NK-92 treated with Interleukin-12 subunit alpha and Interleukin-12 subunit beta, amount 100 ng/mL, for 24 hours (cell line): ENCODE data around the gene ANP32A.

Experiments used
- DNase-seq: peaks from one replicate; lab custom pipeline; 2025; lab: John Stamatoyannopoulos, UW

The ANP32A gene

GRCh38 chr15:68743256-68743655 is 77.4 kb downstream of the ANP32A start:
- no peak for DNase-seq

- no peak for DNase-seq
Observed at GRCh38 chr15:68739390-68740080, 81.2 kb downstream of the ANP32A start.

GRCh38 chr15:68735610-68736009 is 85.1 kb downstream of the ANP32A start:
- no peak for DNase-seq

GRCh38 chr15:68734881-68735280 is 85.8 kb downstream of the ANP32A start:
- no peak for DNase-seq

- no peak for DNase-seq
Observed at GRCh38 chr15:68734352-68734751, 86.3 kb downstream of the ANP32A start.

- no peak for DNase-seq
Observed at GRCh38 chr15:68733666-68734065, 87.0 kb downstream of the ANP32A start.

- DNase-seq, result no peak
Observed at GRCh38 chr15:68732451-68732850, 88.2 kb downstream of the ANP32A start.

- DNase-seq, result no peak
Observed at GRCh38 chr15:68730976-68731897, 89.5 kb downstream of the ANP32A start.

- DNase-seq, result no peak
Observed at GRCh38 chr15:68730471-68730919, 90.2 kb downstream of the ANP32A start.

- no peak for DNase-seq
Observed at GRCh38 chr15:68729789-68730411, 90.8 kb downstream of the ANP32A start.
